Caco-2 (cell line): ENCODE data around the gene FAM3A. TPM values are rescaled to one million over a fixed set of nuclear protein-coding genes. Genes with fewer than 3 reads are reported as not detected.

Source experiments
- BruUV-seq: library from RNA; stranded (reverse); fragments of 400-500 nt; replicated peaks from 2 replicates; lab custom pipeline; 2021; lab: Mats Ljungman, UMichigan
- CTCF ChIA-PET: fragments of 300-600 bp; sonication (Branson Sonifier 250); formaldehyde crosslinking; loops from one replicate; lab custom pipeline; 2022; ENCODE audit warnings: antibody characterized with exemption; lab: Charles Lee
- POLR2A ChIA-PET: fragments of 300-600 bp; sonication (Branson Sonifier 250); formaldehyde crosslinking; loops from one replicate; lab custom pipeline; 2022; ENCODE audit warnings: antibody characterized with exemption; lab: Charles Lee
- DNase-seq, 2 experiments: peaks; one replicate each; pipeline versions ENCODE4 v3.0.0 to v3.0.0-alpha.2; 2020 to 2022
- H3K27me3 ChIP-seq: replicated peaks from 2 replicates; pipeline ENCODE4 v1.6.0; 2011; ENCODE audit warnings: low read length; ENCODE audit not compliant: control insufficient read depth, insufficient read depth
- H3K36me3 ChIP-seq: 2 replicates; pipeline ENCODE4 v1.5.1; 2011; ENCODE audit warnings: low read length; ENCODE audit not compliant: control insufficient read depth, insufficient read depth
- H3K4me1 ChIP-seq: fragments of 250-450 bp; sonication (Bioruptor Pico); 2 replicates; pipeline ENCODE4 v1.5.1; 2020; ENCODE audit warnings: mild to moderate bottlenecking
- H3K4me3 ChIP-seq: 2 replicates; pipeline ENCODE4 v1.5.1; 2011; ENCODE audit warnings: low read depth, mild to moderate bottlenecking, control low read depth, low read length
- H3K9me3 ChIP-seq: fragments of 250-450 bp; sonication (Bioruptor Pico); 2 replicates; pipeline ENCODE4 v1.5.1; 2020; ENCODE audit warnings: mild to moderate bottlenecking, moderate library complexity
- H3K27ac Mint-ChIP-seq: one replicate; pipeline ENCODE4 v1.8.0; 2022; ENCODE audit warnings: mixed read lengths; ENCODE audit not compliant: unreplicated experiment
- H3K27me3 Mint-ChIP-seq: one replicate; pipeline ENCODE4 v1.8.0; 2022; ENCODE audit warnings: mixed read lengths; ENCODE audit not compliant: insufficient read depth, unreplicated experiment
- H3K36me3 Mint-ChIP-seq: one replicate; pipeline ENCODE4 v1.8.0; 2022; ENCODE audit warnings: mild to moderate bottlenecking, mixed read lengths; ENCODE audit not compliant: insufficient read depth, unreplicated experiment
- H3K4me1 Mint-ChIP-seq: one replicate; pipeline ENCODE4 v1.8.0; 2022; ENCODE audit warnings: low read depth, mixed read lengths; ENCODE audit not compliant: unreplicated experiment
- H3K4me3 Mint-ChIP-seq: one replicate; pipeline ENCODE4 v1.8.0; 2022; ENCODE audit warnings: mild to moderate bottlenecking, moderate library complexity, mixed read lengths; ENCODE audit not compliant: unreplicated experiment
- H3K9me3 Mint-ChIP-seq: one replicate; pipeline ENCODE4 v1.8.0; 2022; ENCODE audit warnings: mixed read lengths; ENCODE audit not compliant: unreplicated experiment
- intact Hi-C: fragments of 100-400 bp; cut with micrococcal nuclease; formaldehyde crosslinking; loops from one replicate; pipeline ENCODE4 v1.10.0; 2022; ENCODE audit not compliant: unreplicated experiment
- total RNA-seq: library from RNA; stranded (reverse); gene quantifications from 2 replicates; pipeline ENCODE4 v1.2.3, GENCODE V29; 2022
- TF ChIP-seq, protein P1 (sequence below), 2 experiments: fragments of 200-600 bp in 1 of 2; IDR thresholded peaks; 1 replicate in 1 of 2; 2 replicates in 1 of 2; pipeline versions ENCODE4 v1.5.1 to v1.8.0; 2011 to 2022; ENCODE audit warnings: antibody characterized with exemption in 1 of 2, control low read depth in 1 of 2, inconsistent platforms in 1 of 2, low read depth in 1 of 2, low read length in 1 of 2, mild to moderate bottlenecking in 1 of 2, moderate library complexity in 1 of 2; ENCODE audit not compliant: insufficient read depth in 1 of 2, severe bottlenecking in 1 of 2, unreplicated experiment in 1 of 2

FAM3A gene
- total RNA-seq, 1 experiment from 2014 or later: 27.3 TPM

DNA sequence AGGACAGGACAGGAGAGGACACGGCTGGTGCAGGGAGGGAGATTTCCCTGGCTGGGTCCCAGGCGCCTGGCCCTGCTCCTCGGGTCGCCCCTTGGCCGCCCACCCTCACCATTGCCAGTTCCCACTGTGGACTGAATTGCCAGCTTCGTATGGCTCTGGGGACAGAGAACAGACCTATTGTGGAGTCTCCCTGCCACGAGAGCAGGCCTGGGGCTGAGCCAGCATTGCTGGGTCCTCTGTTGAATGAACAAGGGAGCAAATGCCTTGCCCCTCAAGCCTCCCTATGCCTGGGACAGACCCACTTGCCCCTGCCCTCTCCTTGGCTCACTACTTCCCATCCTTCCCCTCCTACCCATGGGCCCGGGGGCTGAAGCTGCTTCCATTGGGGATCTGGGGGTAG lies 53.6 kb downstream of the FAM3A start:
- DNase-seq: no peak
- Histone ChIP-seq H3K4me3 (no peak overlapping the region), H3K36me3 (no peaks in the 10 kb centered on the region), H3K9me3 (no peaks in the 10 kb centered on the region), H3K4me1 (no peaks in the 10 kb centered on the region), H3K27me3 (no peaks in the 10 kb centered on the region)
- CTCF ChIA-PET: no interaction called here
- Mint-ChIP-seq H3K27me3 (no peaks in the 10 kb centered on the region), H3K9me3 (no peaks in the 10 kb centered on the region), H3K27ac (no peak overlapping the region), H3K4me3 (no peak overlapping the region), H3K4me1 (no peaks in the 10 kb centered on the region), H3K36me3 (peaks cover 20% of the 10 kb centered on the region)
- no TSS peak for BruUV-seq
- POLR2A ChIA-PET: no interaction called here
- intact Hi-C loops: no loop called here
- TF ChIP-seq, protein P1, sequence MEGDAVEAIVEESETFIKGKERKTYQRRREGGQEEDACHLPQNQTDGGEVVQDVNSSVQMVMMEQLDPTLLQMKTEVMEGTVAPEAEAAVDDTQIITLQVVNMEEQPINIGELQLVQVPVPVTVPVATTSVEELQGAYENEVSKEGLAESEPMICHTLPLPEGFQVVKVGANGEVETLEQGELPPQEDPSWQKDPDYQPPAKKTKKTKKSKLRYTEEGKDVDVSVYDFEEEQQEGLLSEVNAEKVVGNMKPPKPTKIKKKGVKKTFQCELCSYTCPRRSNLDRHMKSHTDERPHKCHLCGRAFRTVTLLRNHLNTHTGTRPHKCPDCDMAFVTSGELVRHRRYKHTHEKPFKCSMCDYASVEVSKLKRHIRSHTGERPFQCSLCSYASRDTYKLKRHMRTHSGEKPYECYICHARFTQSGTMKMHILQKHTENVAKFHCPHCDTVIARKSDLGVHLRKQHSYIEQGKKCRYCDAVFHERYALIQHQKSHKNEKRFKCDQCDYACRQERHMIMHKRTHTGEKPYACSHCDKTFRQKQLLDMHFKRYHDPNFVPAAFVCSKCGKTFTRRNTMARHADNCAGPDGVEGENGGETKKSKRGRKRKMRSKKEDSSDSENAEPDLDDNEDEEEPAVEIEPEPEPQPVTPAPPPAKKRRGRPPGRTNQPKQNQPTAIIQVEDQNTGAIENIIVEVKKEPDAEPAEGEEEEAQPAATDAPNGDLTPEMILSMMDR (IDR thresholded peaks at IDR 0.05; ENCODE audit: insufficient read depth in 1 of 2, low read depth in 1 of 2, low read length in 1 of 2, severe bottlenecking in 1 of 2, unreplicated experiment in 1 of 2): no peak

DNA sequence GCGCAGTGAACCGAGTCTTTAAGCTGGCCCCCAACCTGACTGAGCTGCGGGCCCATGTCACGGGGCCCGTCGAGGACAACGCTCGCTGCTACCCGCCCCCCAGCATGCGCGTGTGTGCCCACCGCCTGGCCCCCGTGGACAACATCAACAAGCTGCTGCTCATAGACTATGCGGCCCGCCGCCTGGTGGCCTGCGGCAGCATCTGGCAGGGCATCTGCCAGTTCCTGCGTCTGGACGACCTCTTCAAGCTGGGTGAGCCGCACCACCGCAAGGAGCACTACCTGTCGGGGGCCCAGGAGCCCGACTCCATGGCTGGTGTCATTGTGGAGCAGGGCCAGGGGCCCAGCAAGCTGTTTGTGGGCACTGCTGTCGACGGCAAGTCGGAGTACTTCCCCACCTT lies 55.7 kb downstream of the FAM3A start:
- Mint-ChIP-seq H3K4me1 (no peaks in the 10 kb centered on the region), H3K36me3 (peaks cover 25% of the 10 kb centered on the region), H3K27me3 (no peaks in the 10 kb centered on the region), H3K4me3 (peak overlapping the region; percentile 71), H3K9me3 (no peaks in the 10 kb centered on the region), H3K27ac (no peak overlapping the region)
- Histone ChIP-seq H3K27me3 (no peaks in the 10 kb centered on the region), H3K36me3 (no peaks in the 10 kb centered on the region), H3K9me3 (no peaks in the 10 kb centered on the region), H3K4me1 (no peaks in the 10 kb centered on the region), H3K4me3 (no peak overlapping the region)
- TF ChIP-seq, protein P1 (IDR thresholded peaks at IDR 0.05; ENCODE audit: insufficient read depth in 1 of 2, low read depth in 1 of 2, low read length in 1 of 2, severe bottlenecking in 1 of 2, unreplicated experiment in 1 of 2): no peak
- intact Hi-C loops: no loop called here
- no TSS peak for BruUV-seq
- ChIA-PET CTCF (no interaction called here), POLR2A (no interaction called here)
- no peak for DNase-seq

DNA sequence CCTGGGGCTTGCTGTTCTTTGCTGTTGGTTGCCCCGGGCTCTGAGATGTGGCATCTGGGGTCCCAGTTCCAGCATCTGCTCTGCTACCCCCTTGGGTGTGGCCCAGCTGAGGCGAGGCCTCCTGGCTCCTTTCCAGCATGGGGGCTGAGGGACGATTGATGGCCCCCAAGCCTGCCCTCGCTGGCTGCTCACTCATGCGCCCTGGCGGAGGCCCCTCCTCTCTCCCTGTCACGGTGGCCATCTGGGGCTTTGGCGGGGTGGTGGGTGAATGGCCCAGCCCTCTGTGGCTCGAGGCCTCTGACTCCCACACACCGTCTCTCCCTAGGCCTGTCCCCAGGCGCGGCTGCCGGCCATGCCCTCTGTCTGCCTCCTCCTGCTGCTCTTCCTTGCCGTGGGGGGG lies 56.2 kb downstream of the FAM3A start:
- TF ChIP-seq, protein P1 (IDR thresholded peaks at IDR 0.05; ENCODE audit: insufficient read depth in 1 of 2, low read depth in 1 of 2, low read length in 1 of 2, severe bottlenecking in 1 of 2, unreplicated experiment in 1 of 2): no peak
- ChIA-PET CTCF (no interaction called here), POLR2A (interaction anchor here (0.5 kb wide), 1 partner anchor 14 kb away, joined by 6 read pairs; no protein-coding TSS in a partner anchor)
- no peaks in the 10 kb centered on the region for H3K4me1 Mint-ChIP-seq
- no peak for DNase-seq
- no peak overlapping the region for H3K27ac Mint-ChIP-seq
- H3K9me3 ChIP-seq: no peaks in the 10 kb centered on the region
- peak overlapping the region; percentile 71 for H3K4me3 Mint-ChIP-seq
- intact Hi-C loops: no loop called here
- H3K27me3 Mint-ChIP-seq: no peaks in the 10 kb centered on the region
- H3K4me3 ChIP-seq: no peak overlapping the region
- H3K36me3 ChIP-seq: no peaks in the 10 kb centered on the region
- H3K4me1 ChIP-seq: no peaks in the 10 kb centered on the region
- peaks cover 25% of the 10 kb centered on the region for H3K36me3 Mint-ChIP-seq
- no TSS peak for BruUV-seq
- H3K27me3 ChIP-seq: no peaks in the 10 kb centered on the region
- H3K9me3 Mint-ChIP-seq: no peaks in the 10 kb centered on the region
